GM23338 (cell line): ENCODE data around the gene TAS2R8.

ENCODE experiments used
- CREB1 ChIP-seq: fragments of 250-450 bp; sonication (Bioruptor Pico); IDR thresholded peaks from 2 replicates; pipeline ENCODE4 v1.5.0; 2020; ENCODE audit warnings: low read depth, mild to moderate bottlenecking, moderate library complexity
- EZH2 ChIP-seq: fragments of 200-600 bp; sonication (generic); IDR thresholded peaks from one replicate; pipeline ENCODE4 v1.8.0; 2017; ENCODE audit warnings: antibody characterized with exemption, mild to moderate bottlenecking, low read depth; ENCODE audit not compliant: unreplicated experiment
- JUNB ChIP-seq: IDR thresholded peaks from one replicate; pipeline ENCODE4 v1.6.1; 2016; ENCODE audit warnings: antibody characterized with exemption; ENCODE audit not compliant: unreplicated experiment
- NANOG ChIP-seq: IDR thresholded peaks from 2 replicates; pipeline ENCODE4 v1.6.1; 2016; ENCODE audit warnings: antibody characterized with exemption, borderline replicate concordance
- POLR2AphosphoS5 ChIP-seq: IDR thresholded peaks from 2 replicates; pipeline ENCODE4 v1.6.1; 2016; ENCODE audit warnings: antibody characterized with exemption, low read depth
- TF ChIP-seq, protein P1 (sequence below), 2 experiments: fragments of 200-600 bp in 1 of 2; sonication (generic) in 1 of 2; conservative IDR thresholded peaks; 2 replicates each; pipeline versions ENCODE4 v1.5.1 to v1.6.1; 2016 to 2017; ENCODE audit warnings: antibody characterized with exemption in 2 of 2, low read depth in 2 of 2, mild to moderate bottlenecking in 2 of 2, moderate library complexity in 1 of 2

DNA sequence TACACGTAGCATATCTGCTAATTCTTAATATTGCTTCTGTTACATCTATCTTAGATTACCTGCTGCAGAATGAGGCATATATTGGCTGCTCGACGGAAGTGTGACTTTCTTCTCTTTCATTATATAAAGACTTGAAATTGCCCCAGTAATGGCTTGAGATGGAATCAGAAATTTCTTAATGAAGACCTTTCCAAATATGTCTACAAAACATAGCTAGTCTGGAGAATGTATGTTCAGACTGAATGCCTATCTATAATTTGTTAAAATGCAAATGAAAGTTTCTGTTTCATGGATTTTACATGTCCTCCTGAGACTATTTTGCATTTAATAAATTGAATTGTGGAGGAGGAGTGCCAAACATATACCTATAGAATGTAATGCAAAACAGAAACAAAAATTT is 19.2 kb upstream of the TAS2R8 start, which contains the start of gene TAS2R10:
- TF ChIP-seq POLR2AphosphoS5 (no peak), EZH2 (no peak), NANOG (no peak), CREB1 (no peak), JUNB (no peak)
- TF ChIP-seq, protein P1, sequence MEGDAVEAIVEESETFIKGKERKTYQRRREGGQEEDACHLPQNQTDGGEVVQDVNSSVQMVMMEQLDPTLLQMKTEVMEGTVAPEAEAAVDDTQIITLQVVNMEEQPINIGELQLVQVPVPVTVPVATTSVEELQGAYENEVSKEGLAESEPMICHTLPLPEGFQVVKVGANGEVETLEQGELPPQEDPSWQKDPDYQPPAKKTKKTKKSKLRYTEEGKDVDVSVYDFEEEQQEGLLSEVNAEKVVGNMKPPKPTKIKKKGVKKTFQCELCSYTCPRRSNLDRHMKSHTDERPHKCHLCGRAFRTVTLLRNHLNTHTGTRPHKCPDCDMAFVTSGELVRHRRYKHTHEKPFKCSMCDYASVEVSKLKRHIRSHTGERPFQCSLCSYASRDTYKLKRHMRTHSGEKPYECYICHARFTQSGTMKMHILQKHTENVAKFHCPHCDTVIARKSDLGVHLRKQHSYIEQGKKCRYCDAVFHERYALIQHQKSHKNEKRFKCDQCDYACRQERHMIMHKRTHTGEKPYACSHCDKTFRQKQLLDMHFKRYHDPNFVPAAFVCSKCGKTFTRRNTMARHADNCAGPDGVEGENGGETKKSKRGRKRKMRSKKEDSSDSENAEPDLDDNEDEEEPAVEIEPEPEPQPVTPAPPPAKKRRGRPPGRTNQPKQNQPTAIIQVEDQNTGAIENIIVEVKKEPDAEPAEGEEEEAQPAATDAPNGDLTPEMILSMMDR (conservative IDR thresholded peaks at IDR 0.05; ENCODE audit: low read depth in 2 of 2) = no peak
